Hematopoietic multipotent progenitor cell treated with erythropoietin and hydrocortisone succinate and interleukin-3 and kit ligand, for 15 days (in vitro differentiated cells): Measurements from ENCODE around the gene SUSD1.
"Not testable (repeated sequence)": the region's sequence is repeated elsewhere in the genome, so short reads cannot be mapped to it uniquely, and the experiment has no call there.

Experiments used
- DNase-seq: peaks from one replicate; pipeline ENCODE4 v3.0.0-alpha.2; 2015; ENCODE audit warnings: low spot score

SUSD1 gene

DNA sequence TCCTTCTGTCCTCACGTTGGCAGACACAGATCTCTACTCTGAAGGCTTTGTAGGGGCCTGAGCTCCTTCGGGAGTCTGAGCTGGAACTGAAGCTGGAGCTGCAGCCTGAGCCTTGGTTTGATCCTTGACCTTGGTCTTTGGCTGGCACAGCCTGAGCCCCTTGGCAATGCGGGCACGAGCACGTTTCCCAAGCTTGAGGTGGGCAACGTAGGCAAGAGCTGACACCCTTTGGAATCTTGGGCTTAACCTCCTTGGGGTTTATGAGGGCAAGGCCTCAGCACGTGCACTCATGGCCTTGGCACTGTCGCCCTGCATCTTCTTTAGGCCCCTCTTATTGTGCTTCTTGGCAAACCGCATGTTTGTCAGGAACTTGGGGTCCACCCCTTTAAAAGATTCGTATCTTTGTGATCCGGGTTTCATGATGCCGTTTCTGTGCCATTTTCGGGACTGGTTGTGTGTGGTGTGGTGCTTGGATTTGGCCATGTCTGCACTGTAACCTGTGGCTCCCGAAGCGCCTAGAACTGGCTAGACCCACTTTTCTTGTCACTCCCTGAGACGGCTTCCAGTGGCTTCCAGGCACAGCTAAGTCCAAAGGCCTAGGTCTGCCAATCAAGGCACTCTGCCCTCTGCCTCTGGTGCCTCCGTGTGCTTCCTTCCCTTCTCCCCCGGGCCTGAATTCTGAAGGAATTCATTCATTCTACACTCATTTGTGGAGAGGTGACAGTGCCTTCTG is 1.4 kb downstream of the SUSD1 start:
- no peak for DNase-seq

DNA sequence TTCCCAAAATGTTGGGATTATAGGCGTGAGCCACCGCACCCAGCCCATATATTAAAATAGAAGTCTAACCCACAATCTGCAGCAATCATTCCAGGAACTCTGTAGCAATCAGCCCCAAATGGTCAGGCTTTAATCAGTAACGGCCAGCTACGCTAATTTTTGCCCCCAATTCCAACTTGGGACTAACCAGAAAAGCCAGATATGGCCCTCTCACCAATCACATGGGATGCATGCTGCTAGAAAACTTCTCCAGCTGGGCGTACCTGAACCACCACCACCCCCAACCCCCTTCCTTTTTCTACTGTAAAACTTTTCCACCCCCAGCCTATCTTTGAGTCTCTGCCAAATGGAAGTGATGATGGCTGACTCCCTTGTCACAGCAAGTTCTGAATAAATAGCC is 4.1 kb downstream of the SUSD1 start:
- no peak for DNase-seq

DNA sequence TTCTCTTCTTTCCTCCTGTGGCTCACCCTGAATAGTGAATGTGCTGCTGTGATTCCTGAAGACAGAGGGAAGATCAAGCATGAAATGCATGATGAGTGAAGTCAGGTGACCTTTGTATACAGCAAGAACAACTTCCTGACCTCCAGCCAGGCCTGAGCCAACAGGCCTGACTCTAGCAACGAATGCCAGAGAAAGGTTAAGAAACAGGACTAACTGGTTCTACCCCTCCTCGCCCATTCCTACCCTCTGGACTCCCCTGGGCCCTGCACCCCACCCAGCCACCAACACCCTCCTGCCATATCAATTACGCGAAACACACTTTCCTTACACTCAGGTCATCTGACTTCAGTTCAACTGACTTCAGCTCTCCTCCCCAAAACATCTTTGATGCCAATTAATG is 4.9 kb downstream of the SUSD1 start:
- no peak for DNase-seq

- DNase-seq = no peak
Measured at GRCh38 chr9:112169368-112169767, 5.7 kb downstream of the SUSD1 start.

- DNase-seq = no peak
Measured at GRCh38 chr9:112168197-112168596, 6.9 kb downstream of the SUSD1 start.

DNA sequence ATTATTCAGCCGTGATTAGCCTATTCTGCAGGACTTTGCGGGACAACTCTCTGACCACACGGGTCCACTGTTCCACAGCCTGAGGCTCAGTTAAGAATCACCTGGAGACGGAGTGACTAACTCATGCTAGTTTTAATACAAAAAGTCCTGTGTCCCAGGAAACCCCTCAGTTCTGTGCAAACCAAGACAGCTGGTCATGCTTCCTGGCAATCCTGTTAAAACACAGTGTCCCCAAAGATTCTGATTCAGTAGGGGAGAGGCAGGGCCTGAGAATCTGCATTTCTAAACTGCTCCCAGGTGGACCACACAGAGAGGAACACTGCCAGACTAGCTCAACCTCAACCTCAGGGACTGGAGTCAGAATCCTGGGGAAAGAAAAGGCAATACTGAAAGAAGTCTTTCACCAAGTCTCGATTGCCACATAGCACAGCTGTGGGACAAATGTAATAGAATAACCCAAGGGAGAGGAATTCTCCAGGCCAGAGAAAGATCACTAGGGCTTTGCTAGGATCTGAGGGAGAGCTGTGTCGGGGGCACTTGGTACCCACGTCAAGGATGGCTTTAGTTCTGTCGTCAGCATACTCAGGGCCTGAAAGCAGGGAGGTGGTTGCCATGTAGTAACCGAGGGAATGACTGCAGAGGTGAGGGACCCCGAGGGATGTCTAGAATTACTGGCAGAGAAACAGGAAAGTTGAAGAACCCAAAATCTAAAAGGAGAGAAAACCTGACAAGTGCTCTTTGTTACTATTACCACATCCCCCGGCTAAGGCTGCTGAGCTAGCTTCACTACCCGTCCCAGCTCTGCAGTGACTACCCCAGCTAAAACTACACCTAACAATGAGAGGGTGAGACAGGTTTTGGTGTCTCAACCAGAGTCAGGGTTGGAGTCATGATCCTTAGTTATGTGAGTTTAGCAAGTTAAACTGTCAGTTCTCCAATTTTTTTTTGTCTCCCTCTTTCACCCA is 8.6 kb downstream of the SUSD1 start:
- DNase-seq = no peak

DNA sequence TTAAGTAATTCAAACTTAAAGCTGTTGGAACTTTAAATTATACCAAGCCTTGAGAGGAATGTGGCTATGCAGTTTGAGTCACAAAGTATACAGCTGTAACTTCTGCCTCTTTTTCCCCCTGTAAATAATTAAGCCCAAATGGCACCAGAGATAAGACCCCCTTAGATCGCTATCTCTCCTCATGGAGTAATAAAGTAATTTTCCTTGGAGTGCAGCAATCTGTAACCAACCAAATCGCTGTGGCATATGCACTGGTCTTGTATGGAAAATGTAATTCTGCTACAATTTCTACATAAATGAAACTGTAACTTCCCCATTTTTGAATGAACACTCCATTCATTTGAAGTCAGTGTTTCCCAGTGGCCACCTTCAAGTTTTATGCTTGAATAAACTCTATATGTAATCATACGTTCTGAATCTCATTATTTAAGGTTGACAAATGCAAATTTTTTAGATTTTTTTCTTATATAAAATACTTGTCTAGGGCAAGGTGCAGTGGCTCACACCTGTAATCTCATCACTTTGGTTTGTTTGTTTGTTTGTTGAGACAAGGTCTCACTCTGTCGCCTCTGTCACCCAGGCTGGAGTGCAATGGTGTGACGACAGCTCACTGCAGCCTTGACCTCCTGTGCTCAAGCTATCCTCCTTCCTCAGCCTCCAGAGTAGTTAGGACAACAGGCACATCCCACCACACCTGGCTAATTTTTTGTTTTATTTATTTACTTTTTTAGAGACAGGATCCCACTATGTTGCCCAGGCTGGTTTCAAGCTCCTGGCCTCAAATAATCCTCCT is 12.3 kb downstream of the SUSD1 start:
- DNase-seq = no peak

- DNase-seq = no peak
Measured at GRCh38 chr9:112159781-112160180, 15.3 kb downstream of the SUSD1 start.

- DNase-seq = no peak
Measured at GRCh38 chr9:112158656-112159367, 16.3 kb downstream of the SUSD1 start.

DNA sequence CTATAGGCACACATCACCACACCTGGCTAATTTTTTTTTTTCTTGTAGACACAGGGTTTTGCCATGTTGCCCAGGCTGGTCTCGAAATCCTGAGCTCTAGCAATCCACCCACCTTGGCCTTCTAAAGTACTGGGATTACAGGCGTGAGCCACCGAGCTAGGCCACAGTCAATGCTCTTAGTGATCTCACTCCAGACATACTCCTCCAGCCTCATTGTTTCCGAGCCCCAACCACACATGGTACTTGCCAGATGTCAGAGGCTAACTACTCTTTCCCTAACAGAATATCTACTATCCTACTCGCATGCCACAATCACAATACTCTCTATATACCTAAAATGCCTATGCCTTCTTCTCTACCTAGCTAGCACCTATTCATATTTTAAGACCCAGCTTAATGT is 17.1 kb downstream of the SUSD1 start:
- no peak for DNase-seq

GRCh38 chr9:112157087-112157486 is 18.0 kb downstream of the SUSD1 start:
- no peak for DNase-seq

DNA sequence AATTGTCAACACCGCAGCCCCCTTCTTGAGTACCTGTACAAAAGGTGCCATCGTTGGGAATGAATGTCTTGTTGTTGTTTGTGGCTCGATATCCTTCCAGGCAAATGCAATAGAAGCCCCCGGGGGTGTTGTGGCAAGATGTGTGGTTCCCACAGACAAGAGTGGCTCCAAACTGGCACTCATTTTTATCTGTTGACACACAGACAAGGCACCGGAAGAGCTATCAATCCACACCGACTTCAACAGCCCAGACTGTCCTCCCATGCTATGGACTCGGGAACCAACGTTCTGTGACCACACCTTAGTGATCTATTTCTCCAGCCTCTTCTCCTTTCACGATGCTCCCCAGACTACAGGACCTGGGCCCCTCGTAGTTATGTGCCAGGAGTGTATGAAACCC is 25.9 kb downstream of the SUSD1 start:
- peak; percentile 38 for DNase-seq

DNA sequence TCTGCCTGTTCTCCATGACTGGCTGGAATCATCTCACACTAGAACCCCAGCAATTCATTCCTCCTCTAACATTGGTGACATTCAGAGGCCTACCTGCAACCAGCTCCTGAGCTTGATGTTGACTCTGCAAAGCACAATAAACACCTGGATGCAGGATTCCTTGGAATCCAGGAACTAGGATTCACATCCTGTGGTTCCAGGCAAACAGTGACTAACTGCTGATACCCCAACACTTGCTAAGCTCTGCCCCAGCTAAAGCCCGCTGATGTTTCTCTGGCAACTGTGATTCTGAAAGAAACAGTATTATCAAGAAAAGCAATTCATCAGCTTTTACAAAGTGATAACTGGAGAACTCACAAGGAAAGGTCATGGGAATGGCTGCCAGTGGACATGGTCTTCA is 29.2 kb downstream of the SUSD1 start:
- no peak for DNase-seq

GRCh38 chr9:112144807-112145206 is 30.3 kb downstream of the SUSD1 start:
- no peak for DNase-seq

DNA sequence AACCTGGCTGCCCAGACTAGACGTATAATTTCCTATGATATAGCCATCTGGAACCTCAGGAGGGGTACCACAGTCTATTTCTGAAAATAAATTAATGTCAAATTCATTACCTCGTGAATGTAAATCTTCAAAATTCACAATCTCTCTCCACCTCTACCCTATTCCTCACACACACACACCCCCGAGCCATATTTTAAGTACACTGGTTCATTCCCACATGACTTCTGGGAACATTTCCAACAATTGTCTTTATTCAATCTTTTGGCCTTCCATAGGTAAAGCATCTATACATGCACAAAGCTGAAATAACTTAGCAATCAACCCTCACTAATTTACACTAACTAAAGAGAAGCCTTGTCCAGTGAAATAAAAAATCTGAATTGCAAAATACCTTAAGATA is 32.7 kb downstream of the SUSD1 start:
- no peak for DNase-seq

DNA sequence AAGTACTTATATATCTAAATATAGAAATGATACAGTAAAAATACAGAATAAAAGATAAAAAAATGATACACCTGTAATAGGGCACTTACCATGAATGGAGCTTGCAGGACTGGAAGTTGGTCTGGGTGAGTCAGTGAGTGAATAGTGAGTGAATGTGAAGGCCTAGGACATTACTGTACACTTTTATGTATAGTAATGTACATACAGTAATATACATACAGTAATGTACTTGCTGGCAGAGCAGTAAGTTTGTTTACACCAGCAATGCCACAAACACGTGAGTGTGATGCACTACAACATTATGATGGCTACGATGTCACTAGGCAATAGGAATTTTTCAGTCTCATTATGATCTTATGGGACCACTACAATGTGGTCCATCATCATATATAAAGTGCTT is 34.2 kb downstream of the SUSD1 start:
- no peak for DNase-seq

GRCh38 chr9:112137066-112137465 is 38.0 kb downstream of the SUSD1 start:
- DNase-seq = no peak

GRCh38 chr9:112135706-112136105 is 39.4 kb downstream of the SUSD1 start:
- DNase-seq = no peak

DNA sequence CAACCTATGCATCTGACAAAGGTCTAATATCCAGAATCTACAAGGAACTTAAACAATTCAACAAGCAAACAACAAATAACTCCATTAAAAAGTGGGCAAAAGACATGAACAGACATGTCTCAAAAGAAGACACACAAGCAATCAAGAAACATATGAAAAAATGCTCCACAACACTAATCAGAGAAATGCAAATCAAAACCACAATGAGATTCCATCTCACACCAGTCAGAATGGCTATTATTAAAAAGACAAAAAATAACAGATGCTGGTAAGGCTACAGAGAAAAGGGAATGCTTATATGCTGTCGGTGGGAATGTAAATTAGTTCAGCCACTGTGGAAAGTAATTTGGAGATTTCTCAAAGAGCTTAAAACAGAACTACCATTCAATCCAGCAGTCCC is 41.3 kb downstream of the SUSD1 start:
- DNase-seq = not testable (repeated sequence)

- no peak for DNase-seq
Measured at GRCh38 chr9:112132356-112132755, 42.7 kb downstream of the SUSD1 start.

DNA sequence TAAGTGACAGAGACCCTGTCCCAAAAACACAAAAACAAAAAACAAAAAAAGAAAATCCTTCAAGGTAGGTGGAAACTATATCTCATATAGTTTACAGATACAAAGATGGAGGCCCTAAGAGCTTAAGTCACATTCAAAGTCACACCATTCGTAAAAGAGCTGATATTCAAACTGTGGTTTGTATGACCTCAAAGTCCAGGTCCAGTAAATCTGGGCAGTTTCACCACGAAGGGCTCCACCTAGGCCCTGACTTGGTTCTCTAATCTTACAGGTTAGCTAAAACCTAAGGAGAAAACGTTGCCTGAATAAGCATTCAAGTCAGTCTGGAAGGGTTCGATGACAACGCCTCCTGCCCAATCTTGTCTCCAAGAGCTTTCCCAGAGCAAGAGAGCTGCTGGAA is 44.1 kb downstream of the SUSD1 start:
- no peak for DNase-seq

- no peak for DNase-seq
Measured at GRCh38 chr9:112130347-112130746, 44.8 kb downstream of the SUSD1 start.
